HG03354 (cell line): ENCODE measurements around the gene ANKRD28.
A peak's percentile ranks its signal among the peaks of the same experiment; 100 is the strongest.
"Not testable (repeated sequence)": the region's sequence is repeated elsewhere in the genome, so short reads cannot be mapped to it uniquely, and the experiment has no call there.

Experiments
- ATAC-seq: cut with Tn5 transposase; IDR thresholded peaks from one replicate; pipeline ENCODE4 v1.9.1; 2021; ENCODE audit warnings: mild to moderate bottlenecking; ENCODE audit not compliant: unreplicated experiment, poor library complexity, severe bottlenecking

ANKRD28 gene

DNA sequence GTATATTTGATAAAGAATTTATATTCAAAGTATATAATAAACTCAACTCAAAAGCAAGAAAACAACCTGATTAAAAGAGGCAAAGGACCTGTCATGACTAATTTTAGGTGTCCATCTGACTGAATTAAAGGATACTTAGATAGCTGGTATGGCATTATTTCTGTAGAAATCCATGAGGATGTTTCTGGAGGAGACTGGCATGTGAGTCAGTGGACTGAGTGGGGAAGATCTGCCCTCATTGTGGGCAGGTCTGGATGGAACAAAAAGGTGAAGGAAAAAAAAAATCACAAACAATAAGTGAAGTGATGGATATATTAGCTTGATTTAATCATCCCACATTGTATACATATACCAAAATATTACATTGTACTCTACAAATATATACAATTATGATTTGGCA is 16.6 kb downstream of the ANKRD28 start:
- no peak for ATAC-seq

DNA sequence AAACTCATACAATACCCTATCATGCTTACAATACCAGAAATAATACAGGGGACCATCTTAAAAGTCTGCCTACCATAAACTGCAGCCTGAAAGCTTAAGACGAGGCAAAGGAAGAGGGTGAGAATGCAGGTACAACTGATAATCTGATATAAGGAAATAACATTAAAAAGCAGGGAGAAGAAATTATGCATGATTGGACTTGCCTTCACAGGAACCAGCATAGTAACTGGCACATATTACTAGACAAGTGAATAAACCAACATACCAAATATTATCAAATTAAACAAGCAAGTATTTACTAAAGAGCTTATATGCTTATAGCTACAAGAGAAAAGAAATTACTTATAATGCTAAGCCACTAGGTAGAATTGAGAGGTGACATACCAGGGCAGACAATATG is 18.7 kb downstream of the ANKRD28 start:
- ATAC-seq = no peak

DNA sequence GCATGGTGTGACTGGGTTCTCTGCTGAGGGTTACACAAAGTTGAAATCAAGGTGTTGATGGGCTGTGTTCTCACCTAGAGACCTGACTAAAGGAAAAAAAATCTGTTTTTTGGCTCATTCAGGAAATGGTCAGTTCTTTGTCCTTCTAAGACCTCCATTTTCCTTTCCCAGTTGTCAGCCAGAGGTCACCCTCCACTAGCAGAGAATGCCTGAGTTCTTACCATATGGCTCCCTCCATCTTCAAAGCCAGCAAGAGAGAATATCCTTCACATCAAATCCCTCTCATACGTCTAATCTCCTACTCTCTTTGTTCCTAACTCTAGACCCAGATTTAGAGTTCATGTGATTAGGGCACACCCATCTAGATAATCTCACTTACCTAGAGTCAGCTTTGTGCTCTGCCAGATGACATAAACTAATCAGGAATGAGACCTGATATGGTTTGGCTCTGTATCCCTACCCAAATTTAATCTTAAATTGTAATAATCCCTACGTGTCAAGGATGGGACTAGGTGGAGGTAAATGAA is 19.4 kb downstream of the ANKRD28 start:
- ATAC-seq = no peak

DNA sequence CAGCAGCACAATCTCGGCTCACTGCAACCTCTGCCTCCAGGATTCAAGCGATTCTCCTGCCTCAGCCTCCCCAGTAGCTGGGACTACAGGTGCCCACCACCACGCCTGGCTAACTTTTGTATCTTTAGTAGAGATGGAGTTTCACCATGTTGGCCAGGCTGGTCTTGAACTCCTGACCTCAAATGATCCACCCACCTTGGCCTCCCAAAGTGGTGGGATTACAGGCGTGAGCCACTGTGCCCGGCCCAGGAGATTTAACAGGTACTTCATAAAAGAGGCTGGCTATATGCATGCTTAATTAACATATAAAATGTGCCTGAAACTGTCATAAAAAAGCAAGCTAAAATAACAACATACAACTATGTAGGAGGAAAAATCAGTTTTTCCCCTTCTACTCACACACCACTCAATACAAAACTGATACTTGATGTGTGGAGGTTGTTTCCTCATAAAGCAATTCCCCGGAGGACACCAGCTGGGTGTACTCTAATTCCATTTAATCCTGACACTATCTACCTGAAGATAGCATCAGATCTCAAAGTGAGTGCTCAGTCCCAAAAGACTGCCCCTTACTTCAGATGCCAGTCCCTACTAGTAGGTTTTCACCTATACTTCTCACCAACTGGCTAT is 22.7 kb downstream of the ANKRD28 start:
- not testable (repeated sequence) for ATAC-seq

DNA sequence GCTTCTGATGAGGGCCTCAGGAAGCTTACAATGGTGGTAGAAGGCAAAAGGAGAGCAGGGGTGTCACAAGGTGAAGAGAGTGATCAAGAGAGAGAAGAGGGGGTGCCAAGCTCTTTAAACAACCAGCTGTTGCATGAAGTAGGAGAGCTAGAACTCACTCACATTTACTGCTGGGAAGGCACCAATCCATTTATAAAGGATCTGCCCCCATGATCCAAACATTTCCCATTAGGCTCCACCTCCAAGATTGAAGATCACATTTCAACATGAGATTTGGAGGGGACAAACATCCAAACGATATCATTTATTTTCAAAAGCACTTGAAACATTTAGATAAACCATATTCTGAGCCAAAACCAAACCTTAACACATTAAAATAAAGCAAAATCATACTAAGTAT is 26.3 kb downstream of the ANKRD28 start:
- ATAC-seq = no peak

DNA sequence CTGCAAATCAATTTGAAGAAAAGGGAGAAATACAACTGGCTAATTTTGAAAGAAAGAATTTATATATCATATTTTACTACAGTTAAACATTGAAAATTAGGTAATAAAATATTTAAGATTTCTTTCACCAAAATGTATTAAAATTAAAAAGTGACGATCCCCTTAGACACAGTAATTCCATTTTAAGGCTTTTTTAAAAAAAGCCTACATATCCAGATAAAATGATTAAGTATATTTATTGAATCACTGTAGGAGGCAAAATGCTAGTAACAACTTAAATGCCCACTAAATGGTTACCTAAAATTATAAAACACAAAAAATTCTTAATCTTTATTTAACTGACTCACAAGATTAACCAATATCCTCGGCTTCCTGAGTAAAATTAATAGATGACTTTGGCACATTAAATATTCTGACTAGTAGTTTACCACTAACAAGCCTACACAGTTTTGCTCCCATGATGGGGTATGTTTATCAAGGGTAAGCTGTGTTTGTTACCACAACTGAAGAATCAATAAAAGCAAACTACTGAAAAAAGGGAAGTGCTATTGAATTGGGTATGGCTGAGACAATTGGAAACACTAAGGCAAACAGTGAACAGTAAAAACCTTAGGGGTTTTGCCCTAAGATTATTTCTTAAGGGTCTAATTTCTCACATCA is 28.4 kb downstream of the ANKRD28 start:
- peak; percentile 55 for ATAC-seq

DNA sequence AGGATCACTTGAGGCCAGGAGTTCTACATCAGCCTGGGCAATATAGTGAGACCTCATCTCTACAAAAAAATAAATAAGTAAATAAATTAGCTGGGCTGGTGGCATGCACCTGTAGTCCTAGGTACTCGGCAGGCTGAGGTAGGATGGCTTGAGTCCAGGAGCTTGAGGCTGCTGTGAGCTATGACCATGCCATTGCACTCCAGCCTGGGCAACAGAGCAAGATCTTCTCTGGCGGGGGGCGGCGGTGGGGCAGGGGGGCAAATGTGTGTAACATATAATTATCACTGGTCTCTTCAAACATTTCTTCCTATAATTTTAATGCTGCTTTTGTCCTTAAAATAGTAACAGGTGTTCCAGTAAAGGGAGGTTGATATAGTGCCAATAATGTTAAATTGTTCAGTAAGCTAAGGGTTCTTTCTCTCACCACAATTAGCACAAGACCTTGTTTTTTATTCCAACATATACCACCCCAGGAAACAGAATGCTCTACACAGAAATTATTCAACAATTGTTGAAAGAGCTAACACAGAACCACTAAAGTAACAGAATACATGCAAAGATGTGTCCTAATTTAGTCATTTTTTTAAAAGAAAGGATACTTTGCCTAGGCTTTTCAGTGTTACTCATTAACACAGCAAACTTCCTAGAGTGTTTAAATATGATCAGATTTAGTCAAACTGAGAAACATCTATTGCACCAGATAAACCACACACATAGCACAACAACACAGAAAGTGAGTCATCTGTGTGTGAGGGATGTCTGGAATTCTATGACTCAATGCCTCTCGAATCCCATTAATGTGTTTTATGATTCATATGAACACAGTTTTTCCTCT is 29.1 kb downstream of the ANKRD28 start:
- peak; percentile 78 for ATAC-seq

DNA sequence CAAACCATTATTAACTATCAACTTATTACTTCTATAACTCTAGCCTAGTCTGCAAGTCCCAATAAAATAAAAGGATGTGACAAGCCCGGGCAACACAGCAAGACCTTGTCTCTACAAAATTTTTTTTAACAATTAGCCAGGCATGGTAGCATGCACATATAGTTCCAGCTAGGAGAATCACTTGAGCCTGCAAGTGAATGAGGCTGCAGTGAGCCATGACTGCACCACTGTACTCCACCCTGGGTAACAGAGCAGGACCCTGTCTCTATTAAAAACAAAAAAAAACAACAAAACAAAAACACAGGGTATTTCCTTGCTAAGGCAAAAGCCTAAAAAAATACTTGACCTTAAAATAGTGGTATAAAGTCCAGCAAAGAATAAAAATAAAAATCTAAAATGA is 31.4 kb downstream of the ANKRD28 start:
- no peak for ATAC-seq

DNA sequence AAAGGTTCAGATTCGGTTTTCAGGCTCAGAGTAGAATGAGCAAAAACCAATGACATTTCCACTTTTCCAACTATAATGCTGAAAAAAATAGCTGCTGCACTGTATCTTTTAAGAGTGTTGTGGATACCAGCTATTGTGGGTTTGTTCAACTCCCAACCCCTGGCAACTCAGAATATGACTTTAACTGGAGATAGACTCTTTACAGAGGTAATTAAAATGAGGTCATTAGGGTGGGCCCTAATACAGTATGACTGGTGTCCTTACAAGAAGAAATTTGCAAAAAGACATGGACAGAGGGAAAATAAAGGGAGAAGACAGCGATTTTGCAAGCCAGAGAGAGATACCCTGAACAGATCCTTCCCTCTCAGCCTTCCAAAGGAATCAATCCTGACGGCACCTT is 39.5 kb downstream of the ANKRD28 start:
- no peak for ATAC-seq

DNA sequence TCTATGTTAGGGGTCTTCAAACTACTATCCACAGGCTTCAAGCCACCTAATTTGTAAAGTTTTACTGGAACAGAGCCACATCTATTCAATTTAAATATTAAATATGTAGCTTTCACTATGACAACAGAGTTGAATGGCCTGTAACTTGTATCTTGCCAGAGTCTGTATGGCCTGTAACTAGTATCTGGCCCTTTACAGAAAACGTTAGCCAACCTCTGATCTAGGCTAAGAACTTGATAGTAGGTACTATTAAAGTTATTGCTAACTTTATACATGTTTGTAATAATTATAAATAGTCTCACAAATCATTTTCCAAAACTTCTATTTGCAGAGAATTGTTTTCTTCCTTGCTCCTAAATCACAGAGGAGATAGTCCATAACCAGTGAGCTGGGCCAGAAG is 40.0 kb downstream of the ANKRD28 start:
- ATAC-seq = no peak

DNA sequence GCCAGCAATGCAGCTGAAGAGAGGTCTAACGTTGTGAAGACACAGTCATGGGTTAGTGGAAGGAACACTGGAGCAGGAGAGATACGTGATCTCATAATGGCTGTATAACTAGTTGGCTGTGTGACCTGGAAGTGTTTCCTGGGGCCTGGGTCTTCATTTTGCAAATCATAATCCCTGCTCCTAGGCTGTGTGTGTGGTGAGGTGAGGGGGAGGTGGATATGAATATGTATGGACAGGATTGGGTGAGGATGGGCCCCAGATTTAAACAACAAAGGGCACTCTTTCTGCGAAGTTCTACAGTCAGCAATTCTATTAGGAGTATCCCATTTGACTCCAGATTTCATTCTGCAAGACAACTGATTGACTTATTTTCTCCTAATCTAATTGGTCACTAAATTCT is 41.3 kb downstream of the ANKRD28 start:
- ATAC-seq = no peak

DNA sequence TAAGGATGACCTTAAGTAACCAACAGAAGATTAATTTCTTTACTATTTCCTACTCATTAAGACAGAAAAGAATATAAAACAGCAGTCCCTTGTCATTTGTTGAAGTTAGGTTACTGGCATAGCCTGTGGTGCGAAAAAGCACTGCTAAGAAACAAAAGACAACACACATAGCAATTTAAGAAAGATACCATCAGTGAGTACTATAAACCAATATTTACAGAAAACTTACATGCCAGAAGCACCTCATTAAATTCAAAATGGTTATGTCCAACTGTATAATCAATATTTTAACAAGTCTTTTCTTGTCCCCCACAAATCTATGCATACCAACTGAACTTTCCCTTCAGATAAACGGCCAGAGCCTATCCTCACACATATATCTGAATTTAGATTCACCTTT is 42.0 kb downstream of the ANKRD28 start:
- no peak for ATAC-seq

DNA sequence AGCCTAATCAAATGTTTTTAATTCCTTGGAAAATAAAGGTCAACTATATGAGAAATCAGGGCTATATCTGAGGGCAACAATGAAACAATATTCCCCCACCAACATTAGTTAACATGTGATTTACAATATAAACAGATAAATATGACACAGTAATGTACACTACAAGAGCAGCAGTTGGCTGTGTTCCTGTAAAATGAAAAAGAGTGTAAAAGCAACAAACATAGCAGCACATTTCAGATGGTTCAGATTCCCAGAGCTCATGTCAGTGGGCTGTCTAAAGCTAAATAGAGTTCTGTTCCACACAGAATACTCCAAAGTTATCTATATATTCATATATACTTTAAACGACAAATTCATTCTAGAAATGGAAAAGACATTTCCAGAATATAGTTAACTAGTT is 42.6 kb downstream of the ANKRD28 start:
- no peak for ATAC-seq

DNA sequence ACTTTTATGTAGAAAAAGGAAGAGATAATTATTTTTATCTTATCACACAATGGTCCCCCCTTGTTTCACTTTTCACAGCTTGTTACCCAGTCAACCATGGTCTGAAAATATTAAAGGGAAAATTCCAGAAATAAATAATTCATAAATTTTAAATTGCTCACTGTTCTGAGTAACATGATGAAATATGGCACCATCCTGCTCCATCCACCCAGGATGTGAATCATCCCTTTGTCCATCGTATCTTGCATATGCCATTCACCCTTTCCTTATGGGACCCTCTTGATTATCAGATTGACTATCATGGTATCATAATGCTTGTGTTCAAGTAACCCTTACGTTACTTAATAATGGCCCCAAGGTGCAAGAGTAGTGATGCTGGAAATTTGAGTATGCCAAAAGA is 43.7 kb downstream of the ANKRD28 start:
- ATAC-seq = no peak

DNA sequence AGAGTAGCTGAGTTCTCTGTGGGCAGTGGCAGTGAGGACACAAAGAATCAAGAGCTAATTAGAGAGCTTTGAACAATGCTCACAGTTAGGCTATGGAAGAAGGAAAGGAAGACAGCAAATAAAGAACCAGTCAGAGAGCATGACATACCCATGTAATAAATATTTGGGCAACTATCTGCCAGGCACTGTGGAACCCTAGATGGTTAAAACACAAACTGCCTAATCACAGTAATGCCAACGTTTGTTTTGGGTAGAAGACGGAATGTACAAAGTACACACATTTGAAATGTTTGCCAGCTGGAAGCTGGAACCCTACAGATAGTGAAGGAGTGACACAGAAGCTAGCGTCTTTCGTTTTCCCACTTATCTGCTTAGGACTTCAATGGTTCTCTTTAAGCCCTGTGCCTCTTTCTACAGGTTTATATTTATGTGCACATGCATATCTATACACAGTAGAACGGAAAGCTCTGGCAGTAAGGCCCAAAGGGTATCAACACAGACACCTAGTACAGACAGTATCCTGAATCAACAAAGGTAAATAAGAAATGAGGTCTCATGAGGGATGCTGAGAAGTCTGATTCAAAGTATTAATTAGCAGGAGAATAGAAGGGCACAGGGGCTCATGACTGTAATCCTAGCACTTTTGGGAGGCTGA is 44.6 kb downstream of the ANKRD28 start:
- no peak for ATAC-seq

DNA sequence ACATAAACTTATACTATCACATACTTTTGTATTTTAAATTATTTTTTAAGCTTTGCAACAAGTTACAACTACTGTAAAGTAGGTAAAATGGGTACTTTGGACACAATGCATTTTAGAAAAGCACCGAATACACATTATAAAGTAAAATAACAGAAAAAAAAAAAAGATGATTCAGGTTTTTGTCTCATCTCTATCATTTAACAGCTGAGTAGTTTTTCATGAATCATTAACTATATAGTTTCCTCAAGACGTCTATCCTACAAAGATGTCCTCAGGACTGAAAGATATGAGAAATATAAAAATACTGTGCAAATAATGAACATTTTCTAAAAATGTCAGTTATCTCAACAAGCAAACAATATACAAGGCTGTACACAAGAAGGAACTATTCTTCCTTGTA is 46.9 kb downstream of the ANKRD28 start:
- ATAC-seq = no peak

DNA sequence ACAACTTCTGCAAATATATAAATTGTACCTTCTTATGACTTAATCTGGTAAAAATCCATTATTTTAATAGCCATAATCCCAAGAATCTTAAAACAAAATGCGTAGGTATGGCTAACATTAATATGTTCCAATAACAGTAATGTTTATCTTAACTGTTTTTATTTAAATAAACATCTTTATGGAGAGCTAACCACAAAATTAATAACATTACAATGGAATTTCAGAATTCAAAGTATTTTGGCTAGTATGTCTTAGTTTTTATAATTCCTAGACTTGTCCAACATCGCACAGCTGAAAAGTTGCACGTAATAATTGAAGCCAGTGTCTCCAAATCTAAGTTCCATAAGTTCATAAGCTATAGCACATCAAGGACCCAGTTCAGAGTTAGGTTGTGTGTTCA is 47.6 kb downstream of the ANKRD28 start:
- no peak for ATAC-seq

DNA sequence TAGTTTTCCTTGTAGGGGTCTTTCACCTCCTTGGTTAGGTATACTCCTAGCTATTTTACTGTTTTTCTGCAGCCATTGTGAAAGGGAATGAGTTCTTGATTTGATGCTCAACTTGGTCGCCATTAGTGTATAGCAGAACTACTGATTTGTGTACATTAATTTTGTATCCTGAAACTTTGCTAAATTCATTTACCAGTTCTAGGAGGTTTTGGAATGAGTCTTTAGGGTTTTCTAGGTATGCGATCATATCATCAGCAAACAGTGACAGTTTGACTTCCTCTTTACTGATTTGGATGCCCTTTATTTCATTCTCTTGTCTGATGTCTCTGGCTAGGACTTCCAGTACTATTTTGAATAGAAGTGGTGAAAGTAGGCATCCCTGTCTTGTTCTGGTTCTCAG is 51.9 kb downstream of the ANKRD28 start:
- not testable (repeated sequence) for ATAC-seq

DNA sequence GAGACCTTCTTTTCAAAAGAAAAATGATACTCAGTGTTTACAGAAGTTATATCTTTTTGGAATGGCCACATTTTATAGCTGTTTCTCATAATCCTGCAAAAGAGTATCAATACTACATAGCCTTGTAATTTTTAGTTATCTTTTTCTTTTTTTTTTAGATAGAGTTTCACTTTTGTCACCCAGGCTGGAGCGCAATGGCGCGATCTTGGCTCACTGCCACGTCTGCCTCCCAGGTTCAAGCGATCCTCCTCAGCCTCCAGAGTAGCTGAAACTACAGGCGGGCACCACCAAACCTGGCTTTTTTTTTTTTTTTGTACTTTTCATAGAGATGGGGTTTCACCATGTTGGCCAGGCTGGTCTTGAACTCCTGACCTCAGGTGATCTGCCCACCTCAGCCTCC is 53.6 kb downstream of the ANKRD28 start:
- no peak for ATAC-seq

DNA sequence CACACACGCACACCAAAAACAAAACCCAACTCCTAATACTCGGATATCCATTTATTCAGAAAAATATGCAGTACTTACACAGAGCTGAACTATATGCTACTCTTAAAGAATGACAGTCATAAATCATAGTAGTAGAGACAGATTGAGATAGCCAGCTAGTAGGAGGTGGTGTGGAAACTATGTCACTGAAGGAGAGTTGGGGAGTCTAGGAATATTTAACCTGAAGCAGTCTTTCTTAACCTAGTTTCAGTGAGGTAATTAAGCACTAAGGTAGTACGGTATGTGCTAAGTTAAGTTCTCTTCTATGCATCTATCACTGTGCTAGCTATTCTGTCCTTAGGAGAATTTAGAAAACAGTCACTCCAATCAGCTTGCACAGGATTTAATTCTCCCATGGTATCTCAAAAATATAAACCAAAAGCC is 54.2 kb downstream of the ANKRD28 start:
- ATAC-seq = no peak
